HG02588 (cell line): ENCODE measurements around the gene PRMT1.
"Not testable (repeated sequence)": the region's sequence is repeated elsewhere in the genome, so short reads cannot be mapped to it uniquely, and the experiment has no call there.

Experiments
- ATAC-seq: cut with Tn5 transposase; IDR thresholded peaks from one replicate; pipeline ENCODE4 v1.9.1; 2021; ENCODE audit warnings: mild to moderate bottlenecking, moderate library complexity; ENCODE audit not compliant: unreplicated experiment

PRMT1 gene

DNA sequence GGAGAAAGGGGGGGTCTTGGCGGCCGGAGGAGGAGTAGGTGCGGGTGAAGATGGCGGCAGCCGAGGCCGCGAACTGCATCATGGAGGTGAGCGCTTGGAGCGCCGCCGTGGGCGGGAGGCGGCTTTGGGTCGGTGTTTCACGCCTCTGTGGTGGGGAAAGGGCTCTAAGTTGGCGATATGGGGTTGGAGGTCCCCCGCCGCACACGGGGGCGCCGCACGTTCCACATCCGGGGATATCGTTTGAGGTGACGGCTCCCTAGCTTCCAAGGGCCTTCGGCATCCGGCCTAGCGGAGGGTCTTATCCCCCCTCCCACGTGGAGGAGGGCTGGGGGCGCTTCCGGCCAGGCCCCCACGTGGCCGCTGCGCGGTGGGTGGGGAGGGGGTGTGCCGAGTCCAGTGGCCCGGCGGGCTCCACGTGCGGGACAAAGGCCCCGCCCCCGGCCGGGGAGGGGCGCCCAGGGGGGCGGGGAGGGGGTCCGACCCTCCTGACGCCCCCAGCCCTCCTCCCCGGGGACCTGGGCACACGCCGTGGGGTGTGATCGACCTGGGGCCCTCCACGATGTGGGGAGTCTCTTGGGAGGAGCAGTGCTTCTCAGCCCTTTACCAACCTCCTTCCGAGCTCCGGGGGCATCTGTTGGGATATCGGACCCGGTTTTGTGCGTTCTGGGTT is at the start of gene PRMT1:
PRMT1 (plus strand) TSS at position 41 of the 670 bp plus-strand sequence; CDS start at position 51, 10 bp downstream.
- no peak for ATAC-seq

DNA sequence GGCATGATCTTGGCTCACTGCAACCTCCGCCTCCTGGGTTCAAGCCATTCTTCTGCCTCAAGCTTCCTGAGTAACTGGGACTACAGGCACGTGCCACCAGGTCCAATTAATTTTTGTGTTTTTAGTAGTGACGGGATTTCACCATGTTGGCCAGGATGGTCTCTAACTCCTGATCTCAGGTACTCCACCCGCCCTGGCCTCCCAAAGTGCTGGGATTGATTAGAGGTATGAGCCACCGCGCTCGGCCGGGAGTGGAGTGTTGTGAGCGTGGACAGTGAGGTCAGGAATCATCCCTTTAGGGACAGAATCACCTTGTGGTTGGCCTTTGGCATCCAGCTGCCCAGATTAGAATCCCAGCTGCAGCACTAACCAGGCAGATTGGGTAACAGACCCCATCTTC is 47.4 kb upstream of the PRMT1 start:
- ATAC-seq, result no peak

GRCh38 chr19:49631014-49631588 is 46.0 kb upstream of the PRMT1 start:
- ATAC-seq, result no peak

- ATAC-seq, result no peak
Measured at GRCh38 chr19:49631610-49632192, 45.4 kb upstream of the PRMT1 start.

DNA sequence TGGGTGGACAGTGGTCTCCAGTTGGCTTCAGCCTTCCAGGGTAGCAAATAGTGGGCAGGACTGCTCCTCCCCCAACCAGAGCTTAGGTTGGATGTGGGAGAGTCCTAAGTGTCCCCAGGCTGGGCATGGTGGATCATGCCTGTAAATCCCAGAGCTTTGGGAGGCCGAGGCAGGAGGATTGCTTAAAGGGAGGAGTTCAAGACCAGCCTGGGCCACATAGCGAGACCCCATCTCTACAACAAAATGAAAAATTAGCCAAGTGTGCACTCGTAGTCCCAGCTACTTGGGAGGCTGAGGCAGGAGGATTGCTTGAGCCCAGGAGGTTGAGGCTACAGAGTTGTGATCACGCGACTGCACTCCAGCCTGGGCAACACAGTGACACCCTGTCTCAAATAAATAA is 44.5 kb upstream of the PRMT1 start:
- no peak for ATAC-seq

DNA sequence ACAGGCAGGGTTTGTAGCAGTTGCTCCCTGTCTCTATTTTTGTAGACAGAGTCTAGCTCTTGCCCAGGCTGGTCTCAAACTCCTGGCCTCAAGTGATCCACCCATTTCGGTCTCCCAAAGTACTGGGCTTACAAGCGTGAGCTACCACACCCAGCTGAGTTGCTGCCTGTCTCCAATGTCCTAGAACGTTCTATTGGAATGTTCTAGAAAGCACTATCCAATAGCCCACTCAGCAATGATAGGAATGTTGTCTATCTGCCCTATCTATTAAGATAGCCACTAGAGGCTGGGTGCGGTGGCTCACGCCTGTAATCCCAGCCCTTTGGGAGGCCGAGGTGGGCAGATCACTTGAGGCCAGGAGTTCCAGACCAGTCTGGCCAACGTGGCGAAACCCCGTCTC is 43.8 kb upstream of the PRMT1 start:
- ATAC-seq, result not testable (repeated sequence)

- no peak for ATAC-seq
Measured at GRCh38 chr19:49635530-49636232, 41.4 kb upstream of the PRMT1 start.

DNA sequence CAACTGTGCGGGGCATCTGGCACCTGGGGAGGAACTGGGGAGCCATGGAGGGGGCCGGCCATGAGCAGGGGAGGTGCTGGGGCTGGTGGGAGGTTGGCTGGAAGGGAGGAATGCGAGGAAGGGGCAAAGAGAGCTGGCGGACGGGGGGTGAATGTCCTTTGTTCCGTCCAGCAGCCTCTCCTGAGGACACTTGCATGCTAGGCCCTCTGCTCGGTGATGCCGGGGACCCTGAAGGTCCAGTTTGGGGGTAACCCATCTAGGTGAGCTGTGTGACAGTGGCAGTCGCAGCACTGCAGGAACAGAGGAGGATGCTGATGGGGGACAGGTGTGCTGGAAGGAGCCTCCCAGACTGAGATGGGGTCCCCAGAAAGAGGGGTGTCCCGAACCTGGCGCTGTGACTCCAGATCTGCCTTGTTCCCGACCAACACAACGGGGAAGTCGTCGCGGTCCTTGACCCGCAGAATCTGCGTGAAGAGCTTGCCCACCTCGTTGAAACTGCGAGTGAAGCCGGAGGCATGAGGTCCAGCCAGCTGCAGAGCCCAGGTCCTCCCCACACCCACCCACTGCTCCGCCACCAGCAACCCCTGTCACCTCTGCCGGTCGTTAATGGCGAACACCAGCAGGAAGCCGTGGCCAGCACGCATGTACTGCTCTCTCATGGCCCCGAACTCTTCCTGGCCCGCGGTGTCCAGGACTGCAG is 40.7 kb upstream of the PRMT1 start:
- ATAC-seq, result no peak

DNA sequence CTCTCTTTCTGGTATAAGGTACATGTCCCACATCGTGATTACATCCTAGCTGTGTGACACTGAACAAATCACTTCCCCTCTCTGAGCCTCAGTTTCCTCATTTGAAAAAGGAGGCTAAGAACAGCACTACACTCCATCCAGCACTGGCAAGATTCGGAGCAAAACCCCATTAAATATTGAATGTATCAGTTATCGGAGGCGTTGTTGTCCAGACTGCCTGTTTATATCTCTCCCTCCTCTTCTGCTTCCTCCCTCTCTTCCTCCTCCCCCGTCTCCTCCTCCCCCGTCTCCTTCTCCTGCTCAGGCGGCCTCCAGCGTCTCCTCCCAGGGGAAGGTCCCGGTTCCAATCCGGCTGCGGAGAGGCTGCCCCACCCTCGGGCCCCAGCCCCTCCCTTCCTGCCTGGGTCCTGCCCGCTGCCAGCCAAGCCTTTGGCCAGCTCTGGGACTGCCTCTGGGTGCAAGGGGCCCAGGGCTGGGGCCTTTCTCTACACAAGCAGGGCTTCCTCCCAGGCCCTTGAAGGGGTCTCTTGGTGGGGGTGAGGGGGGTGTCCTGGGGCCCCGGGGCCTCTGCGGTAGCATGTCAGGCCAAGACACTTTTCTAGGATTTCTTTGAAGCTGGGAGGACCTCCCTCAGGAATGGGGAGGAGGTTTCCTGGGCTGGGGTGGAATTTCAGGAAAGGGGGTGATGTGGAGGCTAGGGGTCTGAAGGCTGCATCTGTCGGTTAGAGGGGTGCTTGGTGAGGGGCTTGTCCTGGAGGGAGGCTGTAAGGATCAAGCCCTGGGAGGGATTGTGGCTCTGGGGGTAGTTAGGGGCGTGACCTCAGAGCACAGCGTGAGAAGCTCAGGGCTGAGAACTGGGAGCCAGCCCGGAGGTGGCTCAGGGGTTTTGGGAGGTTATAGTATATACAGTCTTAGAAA is 39.0 kb upstream of the PRMT1 start:
- no peak for ATAC-seq

GRCh38 chr19:49639401-49640112 is 37.5 kb upstream of the PRMT1 start:
- no peak for ATAC-seq

DNA sequence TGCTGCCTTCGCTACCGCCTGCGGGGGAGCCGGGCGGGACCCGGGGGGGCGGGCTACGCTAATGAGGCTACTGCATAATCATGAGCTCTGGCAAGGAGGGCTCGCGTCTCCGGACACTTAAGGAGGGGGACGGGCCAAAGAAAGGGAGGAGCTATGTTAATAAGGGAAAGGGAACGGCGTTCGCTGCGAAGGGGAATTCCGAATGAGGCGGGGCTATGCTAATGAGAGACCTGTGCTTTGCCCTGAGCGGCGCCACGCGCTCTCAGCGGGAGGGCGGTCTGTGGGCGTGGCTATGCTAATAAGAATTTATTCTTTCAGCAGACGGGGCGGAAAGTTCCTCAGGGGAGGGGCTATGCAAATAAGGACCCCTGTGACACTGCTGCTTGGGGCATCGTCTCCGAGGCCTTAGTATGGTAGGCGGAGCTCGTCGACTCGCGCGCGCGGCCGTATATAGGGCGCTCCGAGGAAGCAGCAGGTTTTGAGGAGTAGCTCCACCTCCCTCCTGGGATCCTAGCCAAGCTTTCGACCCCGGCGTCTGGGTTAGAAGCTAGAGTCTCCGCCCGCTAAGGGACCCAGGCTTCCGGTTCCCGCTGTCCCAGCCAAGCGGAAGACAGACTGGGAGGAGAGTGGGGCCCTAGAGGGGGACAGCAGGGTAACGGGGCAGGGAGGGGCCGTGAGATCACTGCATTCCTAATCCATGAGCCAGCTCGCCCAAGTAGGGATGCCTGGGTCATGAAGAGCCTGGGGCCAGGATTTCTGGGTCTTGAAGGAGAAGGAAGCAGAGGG is 36.8 kb upstream of the PRMT1 start, which contains the start of gene RRAS:
RRAS (minus strand) TSS at position 31 of the 786 bp plus-strand sequence. CDS start 45 bp downstream, outside the sequence.
- peak; percentile 50 for ATAC-seq

GRCh38 chr19:49641688-49642491 is 35.2 kb upstream of the PRMT1 start, which contains the start of gene SCAF1:
Gene SCAF1 (plus strand): TSS chr19:49642209. CDS start chr19:49645027, 2,818 bp downstream.
- ATAC-seq, result peak; percentile 57

DNA sequence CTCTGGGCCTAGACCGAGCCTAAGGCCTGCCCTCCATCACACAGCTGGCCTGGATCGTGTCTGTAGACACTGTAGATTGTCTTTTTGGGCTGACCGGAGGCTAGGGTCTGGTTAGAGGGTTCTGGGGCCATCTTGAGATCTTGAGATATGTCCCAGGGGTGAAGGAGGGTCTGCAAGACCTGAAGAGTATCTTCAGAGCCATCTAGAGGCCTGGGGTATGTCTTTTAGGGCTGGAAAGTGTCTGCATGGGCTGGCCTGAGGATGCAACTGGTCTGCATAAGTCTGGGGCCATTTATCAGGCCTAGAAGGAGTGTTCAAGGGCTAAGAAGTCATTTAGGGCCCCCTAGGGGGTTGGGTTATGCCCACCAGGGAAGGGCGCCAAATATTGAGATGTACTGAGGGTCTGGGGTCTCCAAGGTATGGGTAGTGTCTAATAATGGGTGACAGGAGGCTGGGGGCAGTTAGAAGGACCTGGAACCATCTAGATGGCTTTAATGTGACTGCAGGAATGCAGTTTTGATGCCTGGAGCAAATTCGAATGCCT is 34.5 kb upstream of the PRMT1 start:
- ATAC-seq, result no peak

GRCh38 chr19:49643466-49643865 is 33.6 kb upstream of the PRMT1 start:
- ATAC-seq, result no peak

DNA sequence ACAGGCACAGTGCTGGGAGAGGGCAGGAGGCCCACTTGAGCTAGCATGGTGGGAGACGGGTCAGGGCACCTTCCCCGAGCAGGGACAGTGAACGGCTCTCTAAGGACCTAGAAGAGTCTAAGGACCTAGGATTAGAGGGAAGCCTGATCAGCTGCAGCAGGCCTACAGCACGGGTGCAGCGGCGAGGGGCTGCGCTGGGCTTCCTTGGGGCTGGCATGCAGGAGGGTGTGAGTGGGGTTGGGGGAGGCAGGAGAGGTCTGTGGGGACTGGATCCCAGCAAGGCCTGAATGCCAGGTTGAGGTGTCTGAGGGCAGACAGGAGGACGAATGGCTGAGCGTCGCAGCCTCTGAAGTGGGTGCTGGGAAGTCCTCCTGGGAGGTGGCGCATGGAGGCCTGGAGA is 31.5 kb upstream of the PRMT1 start:
- ATAC-seq, result no peak

DNA sequence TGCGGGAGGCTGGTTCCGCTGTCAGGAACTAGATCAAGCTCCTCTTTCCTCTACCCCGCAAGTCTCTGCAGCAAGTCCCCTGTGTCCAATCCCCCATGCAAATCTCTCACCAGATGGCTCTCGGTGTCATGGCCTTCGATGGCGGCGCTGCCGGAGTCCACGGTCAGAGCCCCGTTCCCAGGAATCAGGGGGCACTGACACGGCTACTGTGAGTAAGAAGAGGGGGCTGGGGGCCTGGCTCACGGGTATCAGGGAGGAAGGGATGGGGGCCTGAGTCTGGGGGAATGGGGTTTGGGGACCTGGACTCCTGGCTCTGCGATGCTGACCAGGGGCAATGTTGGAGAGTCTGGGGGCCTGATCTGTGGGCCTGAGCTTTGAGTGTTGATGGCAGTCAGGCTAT is 31.1 kb upstream of the PRMT1 start:
- no peak for ATAC-seq

DNA sequence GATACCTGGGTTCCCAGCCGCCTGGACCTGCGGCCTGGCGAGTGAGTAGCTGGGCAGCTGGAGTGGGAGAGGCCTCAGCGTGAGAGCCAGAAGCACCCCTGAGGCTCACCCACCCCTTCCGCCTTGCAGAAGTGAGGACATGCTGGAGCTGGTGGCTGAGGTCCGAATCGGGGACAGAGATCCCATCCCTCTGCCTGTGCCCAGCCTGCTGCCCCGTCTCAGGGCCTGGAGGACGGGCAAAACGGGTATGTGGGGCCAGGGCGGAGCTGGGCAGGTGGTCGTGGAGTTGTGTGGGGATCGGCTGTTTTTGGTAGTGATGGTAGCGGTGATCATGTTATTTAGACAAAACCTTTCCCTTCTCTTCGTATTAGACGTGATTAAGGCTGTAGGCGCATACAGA is 30.5 kb upstream of the PRMT1 start:
- ATAC-seq, result no peak
